NCI-H187 treated with DMSO at 0.1 percent for 48 hours (cell line): ENCODE measurements around the gene UPF3A.

Experiments used
- DNase-seq: peaks from one replicate; lab custom pipeline; 2025; lab: John Stamatoyannopoulos, UW

The UPF3A gene, protein sequence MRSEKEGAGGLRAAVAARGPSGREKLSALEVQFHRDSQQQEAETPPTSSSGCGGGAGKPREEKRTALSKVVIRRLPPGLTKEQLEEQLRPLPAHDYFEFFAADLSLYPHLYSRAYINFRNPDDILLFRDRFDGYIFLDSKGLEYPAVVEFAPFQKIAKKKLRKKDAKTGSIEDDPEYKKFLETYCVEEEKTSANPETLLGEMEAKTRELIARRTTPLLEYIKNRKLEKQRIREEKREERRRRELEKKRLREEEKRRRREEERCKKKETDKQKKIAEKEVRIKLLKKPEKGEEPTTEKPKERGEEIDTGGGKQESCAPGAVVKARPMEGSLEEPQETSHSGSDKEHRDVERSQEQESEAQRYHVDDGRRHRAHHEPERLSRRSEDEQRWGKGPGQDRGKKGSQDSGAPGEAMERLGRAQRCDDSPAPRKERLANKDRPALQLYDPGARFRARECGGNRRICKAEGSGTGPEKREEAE

DNA sequence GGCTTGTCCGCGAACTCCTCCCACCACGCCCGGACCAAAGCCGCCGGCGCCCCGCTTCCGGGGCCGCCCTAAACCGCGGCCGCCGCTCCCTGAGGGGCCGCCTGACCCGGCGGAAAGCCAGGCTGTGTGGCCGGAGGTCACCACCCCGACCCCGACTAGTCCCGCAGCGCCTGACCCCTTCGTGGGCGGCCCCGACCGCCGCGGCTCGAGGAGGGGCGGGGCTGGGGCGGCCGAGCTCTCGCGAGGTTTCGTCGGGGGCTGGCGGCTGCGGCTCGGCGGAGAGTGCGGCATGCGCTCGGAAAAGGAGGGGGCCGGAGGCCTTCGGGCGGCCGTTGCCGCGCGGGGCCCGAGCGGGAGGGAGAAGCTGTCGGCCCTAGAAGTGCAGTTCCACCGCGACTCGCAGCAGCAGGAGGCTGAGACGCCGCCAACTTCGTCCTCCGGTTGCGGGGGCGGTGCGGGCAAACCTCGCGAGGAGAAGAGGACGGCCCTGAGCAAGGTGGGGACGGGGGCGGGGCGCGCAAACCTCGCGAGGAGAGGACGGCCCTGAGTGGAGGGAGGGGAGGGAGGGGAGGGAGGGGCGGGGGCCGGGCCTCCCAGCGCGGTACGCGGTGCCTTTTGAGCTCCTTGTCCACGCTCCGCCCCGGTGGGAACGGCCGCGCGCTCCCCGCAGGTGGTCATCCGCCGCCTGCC, at the start of gene UPF3A:
UPF3A (plus strand) TSS at position 251 of the 690 bp plus-strand sequence; CDS start at position 290, 39 bp downstream.
- peak; percentile 86 for DNase-seq

DNA sequence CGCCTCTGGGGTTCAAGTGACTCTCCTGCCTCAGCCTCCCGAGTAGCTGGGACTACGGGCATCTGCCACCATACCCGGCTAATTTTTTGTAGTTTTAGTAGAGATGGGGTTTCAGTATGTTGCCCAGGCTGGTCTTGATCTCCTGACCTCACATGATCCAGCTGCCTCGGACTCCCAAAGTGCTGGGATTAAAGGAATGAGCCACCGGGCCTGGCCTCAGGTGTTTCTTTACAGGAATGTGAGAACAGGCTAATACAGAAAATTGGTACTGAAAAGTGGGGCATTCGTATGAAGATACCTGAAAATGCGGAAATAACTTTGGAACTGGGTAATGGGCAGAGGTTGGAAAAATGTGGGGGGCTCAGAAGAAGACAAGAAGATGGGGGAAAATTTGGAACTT, 49.5 kb upstream of the UPF3A start:
- DNase-seq = no peak

DNA sequence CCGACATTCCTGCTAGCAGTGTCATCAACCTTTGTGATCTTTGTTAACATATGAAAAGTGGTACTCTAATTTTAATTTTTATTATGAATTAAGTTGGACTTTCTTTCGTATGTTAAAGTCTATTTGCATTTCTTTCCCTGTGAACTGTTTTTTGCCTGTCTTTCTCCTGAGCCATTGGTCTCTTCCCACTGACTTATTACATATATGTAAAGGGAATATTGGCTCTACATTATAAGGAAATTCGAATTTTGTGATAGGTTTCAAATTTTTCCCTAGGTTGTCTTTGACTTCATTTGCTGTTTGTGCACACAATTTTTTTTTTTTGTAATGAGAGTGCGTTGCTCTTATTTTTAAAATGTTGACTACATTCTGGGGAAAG, 47.1 kb upstream of the UPF3A start:
- no peak for DNase-seq

DNA sequence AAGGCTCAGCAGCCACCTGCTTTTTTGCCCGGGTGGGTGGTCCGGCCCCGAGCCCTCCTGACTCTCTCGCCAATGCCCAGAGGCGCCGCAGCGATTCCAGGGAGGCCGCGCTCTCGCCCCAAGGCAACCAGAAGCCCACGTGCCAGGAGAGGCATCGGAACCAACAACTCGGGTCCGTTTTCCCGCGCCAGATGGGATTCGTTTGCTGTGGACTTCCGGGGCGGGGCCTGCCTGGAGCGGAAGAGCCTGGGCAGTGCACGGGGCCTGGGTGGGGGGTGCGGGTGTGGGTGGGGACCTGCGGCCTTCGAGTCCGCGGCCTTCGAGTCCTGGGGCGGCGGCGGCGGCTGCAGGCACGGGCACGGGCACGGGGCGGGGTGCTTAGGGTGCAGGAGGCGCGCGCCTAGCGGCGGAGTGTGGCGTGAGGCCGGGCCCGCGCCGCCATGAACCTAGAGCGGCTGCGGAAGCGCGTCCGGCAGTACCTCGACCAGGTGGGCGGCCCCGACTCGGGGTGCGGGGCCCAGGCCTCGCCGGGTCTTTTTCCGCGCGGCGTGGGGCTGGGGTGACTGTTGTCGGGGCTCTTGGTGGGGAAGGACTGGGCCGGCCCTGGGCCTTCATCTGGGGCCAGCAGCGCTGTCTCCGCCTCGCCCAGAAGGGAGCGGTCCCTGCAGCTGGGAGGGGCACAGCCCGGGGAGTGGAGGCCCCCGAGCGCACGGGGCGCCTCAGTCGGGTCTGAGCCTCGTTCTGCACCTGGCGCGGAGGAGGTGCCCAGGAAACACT, 46.6 kb upstream of the UPF3A start, which contains the start of gene CDC16:
CDC16 (plus strand) TSS at position 253 of the 777 bp plus-strand sequence; CDS start at position 441, 188 bp downstream.
- peak; percentile 83 for DNase-seq

DNA sequence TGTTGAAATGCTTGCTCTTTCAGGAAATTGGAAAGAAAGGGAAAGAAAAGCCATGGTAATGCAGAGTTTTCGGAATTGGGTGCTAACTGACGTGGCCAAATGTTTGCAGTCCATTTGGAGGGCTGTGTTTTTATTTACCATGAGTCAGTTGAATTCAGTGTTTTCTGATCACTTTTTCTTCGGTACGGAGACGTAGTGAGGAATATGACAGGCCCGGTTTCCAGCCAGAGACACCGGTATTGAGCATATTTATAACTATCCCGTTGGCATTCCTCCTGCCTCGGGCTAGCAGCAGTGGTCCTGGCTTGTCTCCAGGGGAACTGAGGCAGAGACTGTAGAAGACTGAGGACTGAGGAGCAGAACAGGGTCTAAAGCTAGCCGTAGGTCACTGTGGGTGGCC, 45.7 kb upstream of the UPF3A start:
- DNase-seq = no peak

DNA sequence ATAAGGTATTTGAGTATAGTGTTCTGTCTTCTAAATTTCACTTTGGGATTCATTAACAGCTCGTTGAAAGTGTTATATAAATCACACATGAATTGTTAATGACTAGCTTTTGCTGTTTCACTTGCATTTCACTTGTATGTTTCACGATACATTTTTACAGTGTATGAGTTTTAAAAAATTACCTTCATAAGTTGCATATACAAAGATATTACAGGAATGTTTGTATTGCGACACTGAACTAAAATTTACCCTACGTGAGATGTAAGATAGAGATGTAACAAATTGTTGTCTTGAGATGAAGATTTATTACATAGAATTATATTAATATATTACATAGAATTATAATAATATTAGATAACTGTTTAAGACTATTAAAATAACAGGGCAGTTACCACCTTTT, 45.2 kb upstream of the UPF3A start:
- no peak for DNase-seq

DNA sequence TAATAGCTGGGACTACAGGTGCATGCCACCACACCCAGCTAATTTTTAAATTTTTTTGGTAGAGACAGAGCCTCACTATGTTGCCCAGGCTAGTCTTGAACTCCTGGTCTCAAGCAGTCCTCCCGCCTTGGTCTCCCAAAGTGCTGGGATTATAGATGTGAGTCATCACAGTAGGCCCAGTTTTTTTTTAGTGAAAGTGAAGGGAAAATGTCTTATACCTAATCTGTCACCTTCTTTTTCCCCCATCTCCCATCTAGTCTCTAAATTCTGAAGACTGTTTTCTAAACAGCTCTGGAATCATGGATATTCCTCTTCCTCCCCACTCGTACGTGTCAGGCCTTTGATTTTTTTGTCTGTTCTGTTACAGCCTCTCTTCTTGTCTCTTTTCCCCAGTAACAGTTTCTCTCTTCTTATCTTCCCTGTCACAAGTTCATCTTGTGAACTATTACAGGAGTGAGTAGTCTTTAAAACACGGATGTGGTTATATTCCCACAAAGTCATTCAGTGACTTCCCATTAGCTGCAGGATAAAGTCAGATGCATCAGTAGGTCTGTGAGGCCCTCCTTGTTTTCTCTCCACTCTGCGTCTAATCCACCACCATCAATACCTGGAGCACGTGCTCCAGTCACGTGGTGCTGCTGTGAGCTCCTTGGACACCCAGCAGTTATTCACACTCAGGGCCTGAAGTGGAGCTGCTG, 43.8 kb upstream of the UPF3A start:
- no peak for DNase-seq

DNA sequence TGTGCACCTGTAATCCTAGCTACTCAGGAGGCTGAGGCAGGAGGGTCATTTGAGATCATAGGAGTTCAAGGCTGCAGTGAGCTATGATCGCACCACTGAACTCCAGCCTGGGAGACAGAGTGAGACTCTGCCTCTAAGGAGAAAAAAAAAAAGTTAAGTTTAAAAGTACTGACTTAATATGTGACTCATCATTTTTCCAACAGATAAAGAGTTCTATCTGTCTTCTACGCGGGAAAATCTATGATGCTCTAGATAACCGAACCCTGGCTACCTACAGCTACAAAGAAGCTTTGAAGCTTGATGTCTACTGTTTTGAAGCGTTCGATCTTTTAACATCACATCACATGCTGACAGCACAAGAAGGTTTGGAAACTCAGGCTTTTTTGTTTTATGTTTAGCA, 39.5 kb upstream of the UPF3A start:
- no peak for DNase-seq

DNA sequence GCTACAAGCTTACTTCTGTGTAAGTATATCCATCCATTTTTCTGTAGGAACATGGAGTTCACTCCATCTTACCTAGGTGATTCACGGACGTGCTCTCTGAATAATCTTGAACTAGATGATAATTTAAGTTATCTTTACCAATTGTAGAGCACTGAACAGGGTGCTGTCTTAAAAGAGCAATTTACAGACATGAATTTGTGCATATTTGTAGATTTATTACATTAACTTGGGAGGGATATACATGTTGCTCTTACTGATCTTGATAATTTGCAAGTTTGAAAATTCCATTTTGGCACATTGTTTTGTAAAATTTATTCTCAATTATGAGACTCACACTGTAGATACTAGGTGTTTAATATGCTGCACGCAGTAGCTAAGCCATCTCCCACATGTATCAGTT, 37.4 kb upstream of the UPF3A start:
- no peak for DNase-seq

DNA sequence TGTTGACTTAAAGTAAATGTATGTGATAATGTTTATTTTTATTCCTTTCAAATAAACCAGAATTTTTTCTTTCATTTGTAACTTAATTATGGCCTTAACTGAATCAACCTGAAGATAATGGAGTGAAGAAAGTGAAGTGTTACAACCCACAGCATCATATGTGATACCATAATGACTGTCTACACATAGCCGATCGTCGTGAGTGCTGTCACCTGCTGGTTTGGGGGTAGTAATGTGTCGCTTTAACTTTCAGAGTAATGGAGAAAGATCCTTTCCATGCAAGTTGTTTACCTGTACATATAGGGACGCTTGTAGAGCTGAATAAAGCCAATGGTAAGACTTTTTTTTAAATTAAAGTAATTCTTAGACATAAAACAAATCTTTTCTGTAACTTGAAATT, 36.8 kb upstream of the UPF3A start:
- no peak for DNase-seq

DNA sequence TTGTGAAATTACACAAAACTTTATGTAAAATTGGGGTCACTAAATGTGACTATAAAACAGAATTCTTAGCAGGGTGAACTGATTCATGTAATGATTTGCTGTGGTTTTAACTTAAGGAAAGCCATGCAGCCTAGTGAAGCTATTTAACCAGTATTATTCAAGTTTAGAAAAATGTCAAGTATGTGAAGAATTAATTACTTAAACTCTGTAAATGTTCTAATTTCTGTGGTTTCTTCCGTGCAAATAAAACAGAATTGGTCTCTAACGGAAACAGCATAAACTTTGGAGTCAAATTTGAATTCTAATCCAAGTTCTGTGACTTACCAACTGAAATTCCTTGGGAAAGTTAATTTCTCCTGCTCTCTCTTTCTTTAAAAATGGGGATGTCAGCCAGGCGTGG, 33.4 kb upstream of the UPF3A start:
- no peak for DNase-seq

DNA sequence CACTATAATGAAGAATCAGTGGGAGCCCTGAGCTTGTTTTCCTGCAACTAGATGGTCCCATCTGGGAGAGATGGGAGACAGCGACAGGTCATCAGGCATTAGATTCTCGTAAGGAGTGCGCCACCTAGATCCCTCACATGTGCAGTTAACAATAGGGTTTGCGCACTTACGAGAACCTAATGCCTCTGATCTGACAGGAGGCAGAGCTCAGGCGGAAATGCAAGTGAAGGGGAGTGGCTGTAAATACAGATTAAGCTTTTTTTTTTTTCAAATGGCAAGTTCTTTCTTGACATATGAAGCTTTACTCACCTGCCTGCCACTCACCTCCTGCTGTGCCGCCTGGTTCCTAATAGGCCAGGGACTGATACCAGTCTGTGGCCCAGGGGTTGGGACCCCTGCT, 32.3 kb upstream of the UPF3A start:
- DNase-seq = no peak

DNA sequence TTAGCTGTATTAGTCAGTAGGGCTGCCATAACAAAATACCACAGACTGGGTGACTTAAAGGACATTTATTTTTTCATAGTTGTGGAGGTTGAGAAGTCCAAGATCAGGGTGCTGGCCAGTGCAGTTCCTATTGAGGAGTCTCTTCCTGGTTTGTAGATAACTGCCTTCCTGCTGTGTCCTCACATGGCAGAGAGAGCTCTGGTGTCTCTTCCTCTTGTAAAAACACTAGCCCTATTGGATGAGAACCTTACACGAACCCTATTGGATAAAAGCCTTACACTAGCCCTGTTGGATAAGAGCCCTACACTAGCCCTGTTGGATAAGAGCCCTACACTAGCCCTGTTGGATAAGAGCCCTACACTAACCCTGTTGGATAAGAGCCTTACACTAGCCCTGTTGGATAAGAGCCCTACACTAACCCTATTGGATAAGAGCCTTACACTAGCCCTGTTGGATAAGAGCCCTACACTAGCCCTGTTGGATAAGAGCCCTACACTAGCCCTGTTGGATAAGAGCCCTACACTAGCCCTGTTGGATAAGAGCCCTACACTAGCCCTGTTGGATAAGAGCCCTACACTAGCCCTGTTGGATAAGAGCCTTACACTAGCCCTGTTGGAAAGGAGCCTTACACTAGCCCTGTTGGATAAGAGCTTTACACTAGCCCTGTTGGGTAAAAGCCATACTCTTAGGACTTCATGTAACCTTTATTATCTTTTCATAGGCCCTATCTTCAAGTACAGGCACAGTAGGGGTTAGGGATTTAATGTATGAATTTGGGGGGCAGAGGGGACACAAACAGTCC, 29.6 kb upstream of the UPF3A start:
- DNase-seq = peak; percentile 49

DNA sequence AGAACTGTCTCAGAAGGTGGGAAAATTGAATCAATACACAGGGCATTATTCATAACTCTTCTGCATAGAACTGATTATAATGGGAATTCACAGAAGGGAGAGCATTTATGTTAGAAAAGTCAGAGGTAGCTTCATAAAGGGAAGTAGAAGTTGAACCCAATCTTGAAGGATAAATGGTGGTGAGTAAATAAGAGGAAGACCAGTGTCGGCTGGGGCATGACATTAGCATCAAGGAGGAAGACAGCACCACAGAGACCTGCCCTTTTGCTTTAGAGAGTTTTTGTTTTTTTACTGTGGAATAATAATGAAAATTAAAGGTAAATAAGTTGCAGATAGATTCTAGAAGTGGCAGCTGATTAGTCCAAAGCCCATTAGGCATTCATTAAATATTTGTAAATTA, 24.9 kb upstream of the UPF3A start:
- no peak for DNase-seq

DNA sequence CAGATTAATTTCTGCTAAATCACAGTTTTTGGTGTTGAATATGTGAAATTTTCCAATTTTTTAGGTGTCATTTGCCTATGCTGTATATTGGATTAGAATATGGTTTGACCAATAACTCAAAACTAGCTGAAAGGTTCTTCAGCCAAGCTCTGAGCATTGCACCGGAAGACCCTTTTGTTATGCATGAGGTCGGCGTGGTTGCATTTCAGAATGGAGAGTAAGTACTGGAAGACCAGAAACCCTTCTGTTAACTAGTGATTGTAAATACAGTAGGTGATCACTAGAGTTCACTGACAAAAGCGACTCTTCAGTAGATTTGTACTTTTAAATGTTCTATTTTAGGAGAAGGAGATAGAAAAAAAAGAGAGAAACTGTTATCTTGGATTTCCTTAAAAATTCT, 24.4 kb upstream of the UPF3A start:
- no peak for DNase-seq

DNA sequence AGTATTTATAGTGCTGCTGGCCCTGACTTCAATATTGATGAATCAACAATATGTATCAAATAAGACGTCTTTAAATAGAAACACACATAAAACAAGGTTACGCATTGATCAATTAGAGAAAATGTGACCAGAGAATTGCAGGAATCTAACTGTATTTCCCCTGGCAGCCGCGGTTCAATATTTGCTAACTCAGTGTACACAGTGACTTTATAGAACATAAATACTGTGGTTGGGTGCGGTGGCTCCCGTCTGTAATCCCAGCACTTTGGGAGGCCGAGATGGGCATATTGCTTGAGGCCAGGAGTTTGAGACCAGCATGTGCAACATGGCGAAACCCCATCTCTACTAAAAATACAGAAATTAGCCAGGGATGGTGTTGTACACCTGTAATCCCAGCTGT, 22.8 kb upstream of the UPF3A start:
- no peak for DNase-seq

DNA sequence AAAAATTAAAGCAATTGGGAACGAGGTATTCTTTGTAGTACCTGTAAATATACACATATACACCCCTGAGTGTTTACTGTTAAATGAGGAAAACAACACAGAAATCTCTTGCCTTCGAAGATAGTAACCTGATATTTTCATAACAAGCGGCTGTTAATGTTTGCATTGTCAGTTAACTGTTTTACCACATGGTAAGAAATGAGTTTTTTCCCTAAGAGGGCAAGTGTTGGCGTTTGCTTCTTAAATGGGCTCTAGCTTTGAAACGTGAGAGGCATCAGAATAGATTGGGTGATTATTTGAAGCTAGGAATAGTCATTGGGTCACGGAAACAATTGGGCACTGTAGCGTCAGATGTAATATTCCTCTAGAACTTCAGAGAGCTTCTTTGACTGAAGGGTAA, 22.0 kb upstream of the UPF3A start:
- no peak for DNase-seq

DNA sequence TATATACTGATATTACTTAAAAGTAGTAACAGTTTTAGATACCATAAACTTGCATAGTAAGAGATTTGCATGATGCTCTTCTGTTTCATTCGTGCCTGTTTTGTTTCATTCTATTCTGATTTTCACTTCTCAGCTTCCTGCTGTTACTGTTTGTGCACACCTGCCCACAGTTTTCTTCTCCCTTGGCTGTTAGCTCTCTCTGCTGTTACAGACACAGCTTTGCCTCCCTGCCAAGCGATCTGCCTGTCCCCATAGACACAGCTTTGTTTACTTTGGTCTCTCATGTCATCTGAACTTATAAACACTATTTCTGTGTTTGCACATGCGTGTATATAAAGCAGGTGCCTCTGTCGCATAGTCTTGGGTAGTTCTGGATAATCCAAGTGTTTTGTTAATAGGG, 21.4 kb upstream of the UPF3A start:
- DNase-seq = peak; percentile 75

DNA sequence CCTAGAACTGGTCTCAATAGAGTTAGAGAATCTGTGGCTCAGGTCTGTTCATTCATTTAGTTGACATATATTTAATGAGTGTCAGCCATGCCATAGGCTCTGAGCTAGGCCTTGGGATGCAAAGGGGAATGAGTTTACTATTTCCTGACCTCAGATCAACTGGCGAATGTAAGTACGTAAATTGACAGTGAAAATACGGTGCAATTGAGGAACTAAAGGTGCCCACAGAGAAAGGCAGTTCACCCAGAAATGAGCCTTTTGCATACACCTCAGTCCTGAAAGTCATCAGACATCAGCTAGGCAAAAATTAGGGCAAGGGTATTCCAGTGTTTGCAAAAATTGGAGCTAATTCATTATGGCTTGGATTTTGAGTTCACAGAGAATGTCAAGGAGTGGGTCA, 20.6 kb upstream of the UPF3A start:
- DNase-seq = no peak

DNA sequence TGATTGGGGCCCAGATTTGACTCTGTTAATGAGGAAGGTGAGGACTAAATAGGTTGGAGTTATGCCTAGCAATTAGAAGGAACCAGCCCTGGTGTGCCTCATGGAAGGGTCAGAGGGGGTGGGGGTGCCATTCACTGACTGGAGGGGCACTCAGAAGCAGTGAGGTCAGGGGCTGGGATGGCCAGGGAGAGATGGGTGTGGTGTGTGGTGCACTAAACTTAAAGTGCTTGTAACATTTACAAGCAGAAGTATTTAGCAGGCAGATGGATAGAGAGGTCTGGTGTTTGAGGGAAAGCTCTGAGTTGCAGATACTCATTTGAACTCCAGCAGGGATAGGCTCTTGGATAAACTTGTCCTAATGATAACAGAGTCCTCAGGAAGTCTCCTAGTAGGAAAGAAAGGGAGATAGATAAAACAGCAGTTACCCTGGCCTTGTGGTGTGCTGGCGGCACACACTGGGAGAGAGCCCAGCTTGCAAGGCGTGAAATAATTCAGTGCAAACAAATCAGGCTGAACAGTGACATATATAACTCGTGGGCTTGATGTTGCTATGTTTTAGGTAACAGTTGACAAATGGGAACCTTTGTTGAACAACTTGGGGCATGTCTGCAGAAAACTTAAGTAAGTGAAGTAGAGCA, 20.0 kb upstream of the UPF3A start:
- DNase-seq = no peak

DNA sequence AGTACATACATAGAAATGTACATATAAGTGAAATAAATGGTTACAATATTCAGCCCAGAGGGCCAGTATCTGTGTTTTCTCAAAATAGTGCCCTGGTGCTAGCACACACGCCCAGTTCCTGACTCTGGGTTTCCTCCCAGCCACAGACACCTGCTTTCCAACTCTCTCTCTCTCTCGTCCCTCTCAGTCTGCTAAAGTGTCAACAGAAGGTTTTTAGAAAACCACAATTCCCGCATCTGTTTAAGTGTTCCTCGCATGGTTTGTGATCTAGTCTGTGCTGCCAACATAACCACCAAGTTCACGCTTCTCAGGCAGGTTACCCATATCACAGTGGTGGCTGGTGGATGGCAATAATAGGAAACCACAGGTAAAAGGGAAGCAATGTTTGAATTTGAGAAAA, 17.8 kb upstream of the UPF3A start:
- peak; percentile 52 for DNase-seq
